Peyer's patch (tissue), 4 donors: ENCODE data around the gene LILRA5. TPM values are rescaled to one million over a fixed set of nuclear protein-coding genes. Genes with fewer than 3 reads are reported as not detected.
A peak's percentile ranks its signal among the peaks of the same experiment; 100 is the strongest.
"Not testable (repeated sequence)": the region's sequence is repeated elsewhere in the genome, so short reads cannot be mapped to it uniquely, and the experiment has no call there.

Experiments
- DNase-seq, 3 donors: peaks; one replicate each; pipeline ENCODE4 v3.0.0-alpha.2; 2017 to 2019
- H3K27ac ChIP-seq, 4 donors: fragments of 200-600 bp; sonication (generic); one replicate each; pipeline ENCODE4 v1.5.1; 2016 to 2019
- H3K27me3 ChIP-seq, 2 donors: fragments of 200-600 bp; sonication (generic); one replicate each; pipeline ENCODE4 v1.5.1; 2019
- H3K36me3 ChIP-seq, 3 donors: fragments of 200-600 bp; sonication (generic); one replicate each; pipeline ENCODE4 v1.5.1; 2016 to 2019
- H3K4me1 ChIP-seq, 4 donors: fragments of 200-600 bp; sonication (generic); one replicate each; pipeline ENCODE4 v1.5.1; 2016 to 2019
- H3K4me3 ChIP-seq, 4 donors: fragments of 200-600 bp; sonication (generic); 1 replicate in 3 of 4; 2 replicates in 1 of 4; pipeline ENCODE4 v1.5.1; 2016 to 2019; ENCODE audit warnings: mild to moderate bottlenecking in 1 of 4
- H3K9me3 ChIP-seq, 4 donors: fragments of 200-600 bp; sonication (generic); one replicate each; pipeline ENCODE4 v1.5.1; 2016 to 2019; ENCODE audit warnings: mild to moderate bottlenecking in 1 of 4
- CTCF ChIP-seq, 6 experiments: fragments of 450-650 bp in 4 of 6; fragments of 200-600 bp in 2 of 6; sonication (generic) in 1 of 6; IDR thresholded peaks; one replicate each; pipeline ENCODE4 v1.5.1; 2017 to 2019; ENCODE audit warnings: antibody characterized with exemption in 6 of 6, mild to moderate bottlenecking in 3 of 6, moderate library complexity in 1 of 6
- POLR2A ChIP-seq, 2 donors: fragments of 450-650 bp; IDR thresholded peaks; one replicate each; pipeline ENCODE4 v1.5.1; 2017; ENCODE audit warnings: antibody characterized with exemption in 2 of 2, mild to moderate bottlenecking in 2 of 2, moderate library complexity in 2 of 2
- total RNA-seq, 4 donors: library from RNA; depleted of rRNA; stranded (reverse); fragments of >200 nt; gene quantifications; one replicate each; pipeline ENCODE4 v1.1.0, GENCODE V29; 2016

LILRA5 gene
- total RNA-seq, 4 donors from 2014 or later = 1.9 to 4.1 TPM; not detected in 2

- no peak for DNase-seq
- Histone ChIP-seq H3K4me3 (no peak overlapping the region), H3K9me3 (no peaks in the 10 kb centered on the region), H3K27ac (peak overlapping the region in 1 of 4 donors; percentile 17), H3K27me3 (no peaks in the 10 kb centered on the region), H3K36me3 (no peaks in the 10 kb centered on the region), H3K4me1 (no peaks in the 10 kb centered on the region)
- TF ChIP-seq CTCF (IDR thresholded peaks at IDR 0.05) = no peak
- TF ChIP-seq POLR2A (IDR thresholded peaks at IDR 0.05) = no peak
Measured at GRCh38 chr19:54282686-54283470, 30.1 kb downstream of the LILRA5 start.

- H3K36me3 ChIP-seq, H3K27ac ChIP-seq, H3K27me3 ChIP-seq, H3K9me3 ChIP-seq, H3K4me1 ChIP-seq, H3K4me3 ChIP-seq, DNase-seq: not testable (repeated sequence)
Measured at GRCh38 chr19:54281729-54282075, 31.3 kb downstream of the LILRA5 start.

GRCh38 chr19:54281007-54281728, 31.8 kb downstream of the LILRA5 start, which contains the start of gene LILRB2:
Gene LILRB2 (minus strand): TSS chr19:54281110. CDS start chr19:54280496, 614 bp downstream.
- H3K27ac ChIP-seq = no peak within 1 kb of the TSS
- TF ChIP-seq POLR2A (IDR thresholded peaks at IDR 0.05) (no peak), CTCF (IDR thresholded peaks at IDR 0.05) (no peak)
- no peaks in the 10 kb centered on the region for H3K9me3 ChIP-seq
- DNase-seq = peak in 1 of 3 donors; percentile 29
- peak within 1 kb of the TSS in 1 of 4 donors; percentile 17 for H3K4me3 ChIP-seq
- H3K36me3 ChIP-seq = no peaks in the 10 kb centered on the region
- no peaks in the 10 kb centered on the region for H3K27me3 ChIP-seq
- H3K4me1 ChIP-seq = no peaks in the 10 kb centered on the region

- peak overlapping the region in 1 of 4 donors; percentile 17 for H3K4me3 ChIP-seq
- not testable (repeated sequence) for H3K27ac ChIP-seq
Measured at GRCh38 chr19:54280441-54280840, 32.5 kb downstream of the LILRA5 start.

GRCh38 chr19:54280025-54280424, 32.9 kb downstream of the LILRA5 start:
- not testable (repeated sequence) for H3K9me3 ChIP-seq, H3K27ac ChIP-seq, H3K36me3 ChIP-seq, DNase-seq, H3K27me3 ChIP-seq, H3K4me1 ChIP-seq, H3K4me3 ChIP-seq

More at GRCh38 chr19:54280441-54280840, 32.5 kb downstream of the LILRA5 start:
- not testable (repeated sequence) for DNase-seq, H3K9me3 ChIP-seq, H3K36me3 ChIP-seq, H3K27me3 ChIP-seq, H3K4me1 ChIP-seq

- TF ChIP-seq POLR2A (IDR thresholded peaks at IDR 0.05) = no peak
- TF ChIP-seq CTCF (IDR thresholded peaks at IDR 0.05) = no peak
- no peak for DNase-seq
- H3K4me3 ChIP-seq = no peak overlapping the region
- H3K27ac ChIP-seq = no peak overlapping the region
- no peaks in the 10 kb centered on the region for H3K36me3 ChIP-seq
- H3K4me1 ChIP-seq = no peaks in the 10 kb centered on the region
- no peaks in the 10 kb centered on the region for H3K27me3 ChIP-seq
- H3K9me3 ChIP-seq = no peaks in the 10 kb centered on the region
Measured at GRCh38 chr19:54279406-54279962, 33.5 kb downstream of the LILRA5 start.

- not testable (repeated sequence) for H3K36me3 ChIP-seq, H3K27ac ChIP-seq, H3K4me1 ChIP-seq, H3K27me3 ChIP-seq, H3K9me3 ChIP-seq, H3K4me3 ChIP-seq, DNase-seq
Measured at GRCh38 chr19:54278571-54279195, 34.3 kb downstream of the LILRA5 start.

GRCh38 chr19:54278056-54278455, 34.9 kb downstream of the LILRA5 start:
- not testable (repeated sequence) for H3K27me3 ChIP-seq, H3K36me3 ChIP-seq, H3K4me3 ChIP-seq, H3K9me3 ChIP-seq, DNase-seq, H3K4me1 ChIP-seq, H3K27ac ChIP-seq

- H3K4me1 ChIP-seq, H3K27me3 ChIP-seq, H3K36me3 ChIP-seq, DNase-seq, H3K4me3 ChIP-seq, H3K27ac ChIP-seq, H3K9me3 ChIP-seq: not testable (repeated sequence)
Measured at GRCh38 chr19:54277111-54277615, 35.8 kb downstream of the LILRA5 start.
